Mucosa of descending colon (tissue), 3 donors: ENCODE results near the gene EPN1. TPM values are rescaled to one million over a fixed set of nuclear protein-coding genes. Genes with fewer than 3 reads are reported as not detected.
A peak's percentile ranks its signal among the peaks of the same experiment; 100 is the strongest.

ENCODE experiments used
- ATAC-seq: fragments of 200-7000 bp; cut with Tn5 transposase; one replicate; pipeline ENCODE4 v1.9.1; 2020; ENCODE audit warnings: mild to moderate bottlenecking, moderate library complexity
- DNase-seq, 3 donors: peaks; one replicate each; pipeline ENCODE4 v3.0.0-alpha.2; 2020
- H3K36me3 ChIP-seq: fragments of 200-600 bp; one replicate; pipeline ENCODE4 v1.8.0; 2021; ENCODE audit warnings: low read depth, mild to moderate bottlenecking
- H3K4me1 ChIP-seq: fragments of 200-600 bp; one replicate; pipeline ENCODE4 v1.8.0; 2021; ENCODE audit warnings: low read depth, mild to moderate bottlenecking
- H3K4me3 ChIP-seq: fragments of 200-600 bp; one replicate; pipeline ENCODE4 v1.8.0; 2021; ENCODE audit warnings: mild to moderate bottlenecking
- H3K9me3 ChIP-seq: fragments of 200-600 bp; one replicate; pipeline ENCODE4 v1.8.0; 2021; ENCODE audit warnings: mild to moderate bottlenecking
- CTCF ChIP-seq: fragments of 200-600 bp; IDR thresholded peaks from one replicate; pipeline ENCODE4 v1.8.0; 2022; ENCODE audit warnings: antibody characterized with exemption, mild to moderate bottlenecking
- intact Hi-C, 2 donors: fragments of 100-400 bp; cut with DNase I in 1 of 2; cut with micrococcal nuclease in 1 of 2; formaldehyde crosslinking; loops; one replicate each; pipeline versions ENCODE4 v1.11.0 to v1.11.1; 2022; cut with DNase I, micrococcal nuclease
- total RNA-seq, 3 donors: library from RNA; stranded (reverse); fragmentation: NEBNext Ultra II Directional in 2 of 3; extraction: Animal tissue kit (Norgen Biotek cat#: 25700) in 2 of 3; gene quantifications; one replicate each; pipeline versions ENCODE4 v1.2.1 to v1.2.4, GENCODE V29; 2021 to 2023
- donor health status: DM: no; HTN: no; CAD: no; lungs with moderate emphysema.
- donor health status: DM: no; HTN: no; CAD: no.
- donor health status: DM: no; HTN: yes; CAD: no.

EPN1 gene
- total RNA-seq, 3 donors from 2014 or later = 156 to 251 (median 192) TPM

- Histone ChIP-seq H3K9me3 (no peaks in the 10 kb centered on the region), H3K4me3 (no peak overlapping the region), H3K4me1 (peaks cover 25% of the 10 kb centered on the region), H3K36me3 (no peaks in the 10 kb centered on the region)
- TF ChIP-seq CTCF = no peak
- no peak for ATAC-seq
- peak in 1 of 3 donors; percentile 31 for DNase-seq
- intact Hi-C loops = no loop called here
Measured at GRCh38 chr19:55635856-55636440, 39.1 kb upstream of the EPN1 start.

DNA sequence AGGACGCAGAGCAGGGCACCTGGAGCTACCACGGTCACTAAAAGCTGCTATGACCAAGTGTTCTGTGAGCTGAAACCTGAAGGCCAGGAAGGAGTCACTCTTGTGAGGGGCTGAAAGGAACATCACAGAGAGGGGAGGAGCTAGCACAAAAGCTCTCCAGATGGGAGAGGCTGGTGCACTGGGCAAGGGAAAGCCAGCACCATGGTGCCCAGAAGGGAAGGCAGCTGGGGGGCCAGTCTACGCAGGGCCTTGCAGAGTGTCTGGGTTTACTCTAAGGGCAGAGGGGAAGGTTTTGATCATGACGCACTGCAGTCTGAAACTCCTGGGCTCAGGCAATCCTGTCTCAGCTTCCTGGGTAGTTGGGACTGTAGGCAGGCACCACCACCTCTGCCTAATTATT, 38.3 kb upstream of the EPN1 start:
- Histone ChIP-seq H3K4me3 (no peak overlapping the region), H3K9me3 (no peaks in the 10 kb centered on the region), H3K36me3 (no peaks in the 10 kb centered on the region), H3K4me1 (peaks cover 25% of the 10 kb centered on the region)
- no peak for TF ChIP-seq CTCF
- intact Hi-C loops = no loop called here
- DNase-seq (peak in 1 of 3 donors; percentile 17), ATAC-seq (no peak)

DNA sequence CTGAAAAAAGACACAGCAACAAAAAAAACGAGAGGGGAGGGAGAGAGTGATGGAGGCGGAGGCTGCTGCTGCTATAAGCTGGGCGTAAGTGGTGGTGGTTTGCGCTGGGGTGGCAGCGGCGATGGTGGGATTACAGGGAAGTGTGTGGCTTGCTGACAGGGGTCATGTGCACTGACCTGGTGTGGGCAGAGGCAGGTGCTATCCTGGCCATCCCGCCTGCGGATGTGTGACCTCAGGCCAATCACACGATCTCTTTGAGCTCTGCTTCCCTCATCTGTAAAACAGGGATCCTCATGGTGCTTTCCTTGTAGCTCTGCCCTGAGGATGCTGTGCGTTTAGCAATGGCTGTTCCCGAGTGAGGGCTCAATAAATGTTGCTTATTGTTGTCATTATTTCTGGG, 37.5 kb upstream of the EPN1 start:
- Histone ChIP-seq H3K4me1 (peaks cover 30% of the 10 kb centered on the region), H3K9me3 (no peaks in the 10 kb centered on the region), H3K36me3 (no peaks in the 10 kb centered on the region), H3K4me3 (no peak overlapping the region)
- no peak for ATAC-seq
- no peak for TF ChIP-seq CTCF
- DNase-seq = peak in 1 of 3 donors; percentile 46
- intact Hi-C loops = no loop called here

- Histone ChIP-seq H3K9me3 (no peaks in the 10 kb centered on the region), H3K36me3 (no peaks in the 10 kb centered on the region), H3K4me1 (peaks cover 34% of the 10 kb centered on the region), H3K4me3 (no peak overlapping the region)
- intact Hi-C loops = no loop called here
- DNase-seq = peak in 2 of 3 donors; percentile 32 to 49
- ATAC-seq = no peak
- TF ChIP-seq CTCF = no peak
Measured at GRCh38 chr19:55638864-55639359, 36.1 kb upstream of the EPN1 start.

GRCh38 chr19:55640043-55640576, 34.9 kb upstream of the EPN1 start:
- intact Hi-C loops = no loop called here
- H3K4me3 ChIP-seq = no peak overlapping the region
- no peak for TF ChIP-seq CTCF
- H3K9me3 ChIP-seq = no peaks in the 10 kb centered on the region
- peak; percentile 6 for ATAC-seq
- H3K36me3 ChIP-seq = no peaks in the 10 kb centered on the region
- DNase-seq = peak; percentile 65 to 86 (median 73)
- H3K4me1 ChIP-seq = peaks cover 43% of the 10 kb centered on the region
